Measurements from ENCODE around the gene FAM110A. TPM values are rescaled to one million over a fixed set of nuclear protein-coding genes. Genes with fewer than 3 reads are reported as not detected.
"Not testable (repeated sequence)": the region's sequence is repeated elsewhere in the genome, so short reads cannot be mapped to it uniquely, and the experiment has no call there.

FAM110A gene
- 9.2 and 11.0 TPM in 2 replicates for total RNA-seq

- intact Hi-C loops (cut with micrococcal nuclease) = loop anchor here (1.0 to 5.0 kb wide), 5 partner anchors 11 to 289 kb away; partner anchors contain the start of gene PSMF1
- Mint-ChIP-seq H3K27me3 (no peaks in the 10 kb centered on the region), H3K4me3 (peak within 1 kb of the TSS; percentile 88), H3K4me1 (peaks cover 44% of the 10 kb centered on the region), H3K27ac (peak within 1 kb of the TSS; percentile 81), H3K36me3 (ENCODE audit: low read depth) (peaks cover 9% of the 10 kb centered on the region), H3K9me3 (no peaks in the 10 kb centered on the region)
- no peak for TF ChIP-seq CTCF (IDR thresholded peaks at IDR 0.05)
- CTCF ChIA-PET = interaction anchor here (0.6 to 4.8 kb wide), 3 partner anchors 15 to 245 kb away, joined by 4 to 25 read pairs (median 5); no protein-coding TSS in a partner anchor
- peak; percentile 92 for ATAC-seq (ENCODE audit: low read depth)
- POLR2A ChIA-PET = interaction anchor here (0.5 to 3.7 kb wide), 8 partner anchors 11 to 1818 kb away, joined by 3 to 50 read pairs (median 5); partner anchors contain the start of gene CSNK2A1
- peak; percentile 91 for DNase-seq
Measured at GRCh38 chr20:833450-834150, at the start of gene FAM110A. FAM110A (plus strand) TSS chr20:833715; CDS start chr20:844805, 11,090 bp downstream.

GRCh38 chr20:787825-788224 lies 45.7 kb upstream of the FAM110A start:
- Mint-ChIP-seq H3K4me3 (no peak overlapping the region), H3K36me3 (ENCODE audit: low read depth) (no peaks in the 10 kb centered on the region), H3K27me3 (peaks cover 25% of the 10 kb centered on the region), H3K9me3 (peaks cover 20% of the 10 kb centered on the region), H3K27ac (no peak overlapping the region), H3K4me1 (no peaks in the 10 kb centered on the region)
- intact Hi-C loops (cut with micrococcal nuclease) = no loop called here
- ATAC-seq (ENCODE audit: low read depth) (no peak), DNase-seq (no peak)
- TF ChIP-seq CTCF (IDR thresholded peaks at IDR 0.05) = no peak
- ChIA-PET POLR2A (no interaction called here), CTCF (no interaction called here)

GRCh38 chr20:791056-791455 lies 42.5 kb upstream of the FAM110A start:
- Mint-ChIP-seq H3K4me3 (no peak overlapping the region), H3K27me3 (peaks cover 31% of the 10 kb centered on the region), H3K27ac (no peak overlapping the region), H3K36me3 (ENCODE audit: low read depth) (no peaks in the 10 kb centered on the region), H3K9me3 (peaks cover 7% of the 10 kb centered on the region), H3K4me1 (no peaks in the 10 kb centered on the region)
- POLR2A ChIA-PET = interaction anchor here (0.6 kb wide), 1 partner anchor 82 kb away, joined by 7 read pairs; no protein-coding TSS in a partner anchor
- CTCF ChIA-PET = no interaction called here
- ATAC-seq (ENCODE audit: low read depth) (no peak), DNase-seq (no peak)
- TF ChIP-seq CTCF (IDR thresholded peaks at IDR 0.05) = no peak
- intact Hi-C loops (cut with micrococcal nuclease) = no loop called here

- POLR2A ChIA-PET = no interaction called here
- ATAC-seq (ENCODE audit: low read depth) (no peak), DNase-seq (no peak)
- no peak for TF ChIP-seq CTCF (IDR thresholded peaks at IDR 0.05)
- intact Hi-C loops (cut with micrococcal nuclease) = no loop called here
- CTCF ChIA-PET = no interaction called here
- Mint-ChIP-seq H3K4me1 (no peaks in the 10 kb centered on the region), H3K9me3 (peaks cover 7% of the 10 kb centered on the region), H3K27me3 (peaks cover 23% of the 10 kb centered on the region), H3K27ac (no peak overlapping the region), H3K36me3 (ENCODE audit: low read depth) (no peaks in the 10 kb centered on the region), H3K4me3 (no peak overlapping the region)
Measured at GRCh38 chr20:792248-792647, 41.3 kb upstream of the FAM110A start.

- CTCF ChIA-PET = no interaction called here
- H3K9me3 Mint-ChIP-seq = peaks cover 4% of the 10 kb centered on the region
- POLR2A ChIA-PET = no interaction called here
- ATAC-seq (ENCODE audit: low read depth) (no peak), DNase-seq (no peak)
- no peak overlapping the region for H3K27ac Mint-ChIP-seq
- no peaks in the 10 kb centered on the region for H3K36me3 Mint-ChIP-seq (ENCODE audit: low read depth)
- H3K4me3 Mint-ChIP-seq = no peak overlapping the region
- intact Hi-C loops (cut with micrococcal nuclease) = no loop called here
- H3K4me1 Mint-ChIP-seq = no peaks in the 10 kb centered on the region
- H3K27me3 Mint-ChIP-seq = peaks cover 19% of the 10 kb centered on the region
- TF ChIP-seq CTCF (IDR thresholded peaks at IDR 0.05) = no peak
Measured at GRCh38 chr20:796921-797320, 36.6 kb upstream of the FAM110A start.

GRCh38 chr20:798746-799145 lies 34.8 kb upstream of the FAM110A start:
- intact Hi-C loops (cut with micrococcal nuclease); CTCF ChIA-PET; H3K27ac Mint-ChIP-seq; H3K4me3 Mint-ChIP-seq; H3K36me3 Mint-ChIP-seq (ENCODE audit: low read depth); H3K4me1 Mint-ChIP-seq; H3K9me3 Mint-ChIP-seq; POLR2A ChIA-PET; ATAC-seq (ENCODE audit: low read depth); DNase-seq: not testable (repeated sequence)
- H3K27me3 Mint-ChIP-seq = peaks cover 28% of the 10 kb centered on the region

GRCh38 chr20:800026-800425 lies 33.5 kb upstream of the FAM110A start:
- ATAC-seq (ENCODE audit: low read depth); intact Hi-C loops (cut with micrococcal nuclease); H3K4me1 Mint-ChIP-seq; H3K4me3 Mint-ChIP-seq; H3K9me3 Mint-ChIP-seq; H3K36me3 Mint-ChIP-seq (ENCODE audit: low read depth); POLR2A ChIA-PET; H3K27ac Mint-ChIP-seq; DNase-seq; CTCF ChIA-PET: not testable (repeated sequence)
- peaks cover 22% of the 10 kb centered on the region for H3K27me3 Mint-ChIP-seq

Data from activated B cell treated with CpG ODN at 0.5 μM for 24 hours (primary cell).